Measurements from ENCODE around the gene TREM1. TPM values are rescaled to one million over a fixed set of nuclear protein-coding genes. Genes with fewer than 3 reads are reported as not detected.

Gene TREM1
- polyA plus RNA-seq, 1 donor (not counting 4 experiments of a cell fraction or from before 2014, with no cell fraction given) = not detected

DNA sequence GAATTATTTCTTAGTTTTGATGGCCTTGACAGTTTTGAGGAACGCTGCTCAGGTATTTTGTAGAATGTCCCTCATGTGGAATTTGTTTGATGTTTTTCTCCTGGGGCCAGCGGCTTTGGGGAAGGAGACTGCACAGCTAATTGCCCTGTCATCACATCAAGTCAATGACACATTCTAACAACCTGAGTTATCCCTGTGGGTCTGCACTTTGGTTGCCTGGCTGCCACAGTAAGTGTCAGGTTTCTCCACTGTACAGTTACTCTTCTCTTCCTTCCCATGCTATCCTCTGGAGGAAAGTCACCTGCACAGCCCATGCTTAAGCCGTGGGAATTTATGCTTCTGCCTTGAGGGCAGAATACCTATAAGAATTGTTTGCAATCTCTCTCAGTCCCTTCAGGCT is 59.7 kb downstream of the TREM1 start:
- Histone ChIP-seq H3K79me2 (ENCODE audit: control insufficient read depth, insufficient read depth, low read length) (no peaks in the 10 kb centered on the region), H3K27me3 (ENCODE audit: control insufficient read depth, extremely low read depth, insufficient read depth, low read length) (peaks cover 9% of the 10 kb centered on the region), H3K9ac (ENCODE audit: control insufficient read depth, extremely low read depth, insufficient read depth, low read length) (no peak overlapping the region), H3K9me1 (ENCODE audit: control insufficient read depth, extremely low read depth, insufficient read depth, low read length) (no peaks in the 10 kb centered on the region), H3K4me1 (ENCODE audit: control insufficient read depth, extremely low read depth, insufficient read depth, low read length) (no peaks in the 10 kb centered on the region), H3K4me3 (ENCODE audit: control insufficient read depth in 2 of 3, extremely low read depth in 1 of 3, insufficient read depth in 2 of 3, low read depth in 1 of 3, low read length in 3 of 3) (no peak overlapping the region), H3K36me3 (ENCODE audit: control insufficient read depth in 2 of 2, extremely low read depth in 1 of 2, insufficient read depth in 2 of 2, low read length in 2 of 2) (no peaks in the 10 kb centered on the region), H3K27ac (ENCODE audit: control insufficient read depth, insufficient read depth, low read length) (no peak overlapping the region), H3K4me2 (ENCODE audit: control insufficient read depth, extremely low read depth, insufficient read depth, low read depth, low read length) (no peak overlapping the region), H2AFZ (ENCODE audit: control insufficient read depth, low read length) (no peak overlapping the region), H4K20me1 (ENCODE audit: control insufficient read depth, extremely low read depth, insufficient read depth, low read length) (no peaks in the 10 kb centered on the region), H3K9me3 (ENCODE audit: control insufficient read depth, low read depth, low read length) (no peaks in the 10 kb centered on the region)
- no peak for TF ChIP-seq CTCF (optimal IDR thresholded peaks at IDR 0.05 in 1 of 3, IDR thresholded peaks at IDR 0.05 in 1 of 3, conservative IDR thresholded peaks at IDR 0.05 in 1 of 3; ENCODE audit: extremely low read depth in 1 of 3, insufficient read depth in 2 of 3, low read length in 3 of 3)
- no peak for TF ChIP-seq EZH2 (IDR thresholded peaks at IDR 0.05; ENCODE audit: low read length)
- dilution Hi-C loops (cut with MboI; ENCODE audit: extremely low pct_ligation_motif_present, low sequenced_read_pairs) = no loop called here
- FAIRE-seq = no peak
- DNase-seq (ENCODE audit: low read depth, low spot score) = no peak

GRCh38 chr6:41224800-41225199 is 61.7 kb downstream of the TREM1 start:
- TF ChIP-seq EZH2 (IDR thresholded peaks at IDR 0.05; ENCODE audit: low read length) (no peak), CTCF (optimal IDR thresholded peaks at IDR 0.05 in 1 of 3, IDR thresholded peaks at IDR 0.05 in 1 of 3, conservative IDR thresholded peaks at IDR 0.05 in 1 of 3; ENCODE audit: extremely low read depth in 1 of 3, insufficient read depth in 2 of 3, low read length in 3 of 3) (no peak)
- no peaks in the 10 kb centered on the region for H3K79me2 ChIP-seq (ENCODE audit: control insufficient read depth, insufficient read depth, low read length)
- H3K4me2 ChIP-seq (ENCODE audit: control insufficient read depth, extremely low read depth, insufficient read depth, low read depth, low read length) = no peak overlapping the region
- H3K36me3 ChIP-seq (ENCODE audit: control insufficient read depth in 2 of 2, extremely low read depth in 1 of 2, insufficient read depth in 2 of 2, low read length in 2 of 2) = no peaks in the 10 kb centered on the region
- no peak overlapping the region for H2AFZ ChIP-seq (ENCODE audit: control insufficient read depth, low read length)
- H3K4me1 ChIP-seq (ENCODE audit: control insufficient read depth, extremely low read depth, insufficient read depth, low read length) = no peaks in the 10 kb centered on the region
- H3K9me1 ChIP-seq (ENCODE audit: control insufficient read depth, extremely low read depth, insufficient read depth, low read length) = no peaks in the 10 kb centered on the region
- DNase-seq (ENCODE audit: low read depth, low spot score) (no peak), FAIRE-seq (no peak)
- no peak overlapping the region for H3K9ac ChIP-seq (ENCODE audit: control insufficient read depth, extremely low read depth, insufficient read depth, low read length)
- no peak overlapping the region for H3K27ac ChIP-seq (ENCODE audit: control insufficient read depth, insufficient read depth, low read length)
- no peaks in the 10 kb centered on the region for H3K9me3 ChIP-seq (ENCODE audit: control insufficient read depth, low read depth, low read length)
- peaks cover 5% of the 10 kb centered on the region for H3K27me3 ChIP-seq (ENCODE audit: control insufficient read depth, extremely low read depth, insufficient read depth, low read length)
- no peak overlapping the region for H3K4me3 ChIP-seq (ENCODE audit: control insufficient read depth in 2 of 3, extremely low read depth in 1 of 3, insufficient read depth in 2 of 3, low read depth in 1 of 3, low read length in 3 of 3)
- no peaks in the 10 kb centered on the region for H4K20me1 ChIP-seq (ENCODE audit: control insufficient read depth, extremely low read depth, insufficient read depth, low read length)
- dilution Hi-C loops (cut with MboI; ENCODE audit: extremely low pct_ligation_motif_present, low sequenced_read_pairs) = no loop called here

Small RNAs within 50 kb of the gene (small RNA-seq; reads per million reads assigned to genes)
- gene AL391903.2 (ENCODE audit: insufficient read length in 3 of 3, low read depth in 3 of 3, low replicate concordance in 1 of 3) (0 reads per million in 3 experiments), gene AL391903.3 (ENCODE audit: insufficient read length in 3 of 3, low read depth in 3 of 3, low replicate concordance in 1 of 3) (0 reads per million in 3 experiments), gene RNA5SP207 (ENCODE audit: insufficient read length in 3 of 3, low read depth in 3 of 3, low replicate concordance in 1 of 3) (0 to 1.3 (median 0.25) reads per million in 3 experiments), gene RNU6-643P (ENCODE audit: insufficient read length in 3 of 3, low read depth in 3 of 3, low replicate concordance in 1 of 3) (0 reads per million in 3 experiments)

Other genes starting within 250 kb of the TREM1 start
- 0.23 to 0.50 TPM (median 0.34 TPM) in 3 replicates for gene UNC5CL, start 247.5 kb downstream of the TREM1 start, polyA plus RNA-seq
- not detected in 3 replicates for gene TSPO2, start 244.2 kb downstream of the TREM1 start, polyA plus RNA-seq
- gene APOBEC2, start 233.5 kb downstream of the TREM1 start, polyA plus RNA-seq = 0.05 TPM in 1 of 3 replicates, not detected in the others
- 12.7 to 20.3 TPM (median 13.1 TPM) in 3 replicates for gene OARD1, start 214.3 kb downstream of the TREM1 start, polyA plus RNA-seq
- 13.6 to 22.1 TPM (median 17.1 TPM) in 3 replicates for gene NFYA, start 213.7 kb downstream of the TREM1 start, polyA plus RNA-seq
- gene TREML1, start 132.3 kb downstream of the TREM1 start, polyA plus RNA-seq = 0.26 to 0.73 TPM (median 0.51 TPM) in 3 replicates
- gene TREM2, start 123.6 kb downstream of the TREM1 start, polyA plus RNA-seq = 1.9 to 32.6 TPM (median 4.0 TPM) in 3 replicates
- 0.03 to 0.08 TPM (median 0.03 TPM) in 3 replicates for gene TREML2, start 85.5 kb downstream of the TREM1 start, polyA plus RNA-seq
- not detected in 3 replicates for gene TREML4, start 58.3 kb downstream of the TREM1 start, polyA plus RNA-seq
- gene NCR2, start 48.9 kb upstream of the TREM1 start, polyA plus RNA-seq = not detected in 3 replicates